ENCODE results near the gene CPT1B.

The CPT1B gene

DNA sequence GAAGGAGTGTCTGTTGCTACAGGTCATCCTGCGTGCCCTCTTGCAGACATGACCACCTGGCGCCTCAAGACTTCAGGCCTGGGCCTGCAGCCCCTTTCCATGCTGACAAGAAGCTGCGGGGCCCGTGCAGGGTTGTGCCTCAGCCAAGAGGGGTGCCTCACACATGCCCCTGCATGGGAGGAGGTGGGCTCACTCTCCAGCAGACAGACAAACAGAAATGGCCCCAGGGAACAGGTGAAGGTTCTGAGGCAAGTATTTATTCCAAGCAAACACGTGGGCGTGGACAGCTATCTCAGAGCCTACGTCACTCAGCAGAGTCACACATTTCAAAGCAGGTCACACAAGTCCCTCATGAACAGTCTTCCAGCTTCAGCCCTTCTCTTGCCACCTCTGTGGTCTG is 9.6 kb downstream of the CPT1B start:
- no peak for DNase-seq

DNA sequence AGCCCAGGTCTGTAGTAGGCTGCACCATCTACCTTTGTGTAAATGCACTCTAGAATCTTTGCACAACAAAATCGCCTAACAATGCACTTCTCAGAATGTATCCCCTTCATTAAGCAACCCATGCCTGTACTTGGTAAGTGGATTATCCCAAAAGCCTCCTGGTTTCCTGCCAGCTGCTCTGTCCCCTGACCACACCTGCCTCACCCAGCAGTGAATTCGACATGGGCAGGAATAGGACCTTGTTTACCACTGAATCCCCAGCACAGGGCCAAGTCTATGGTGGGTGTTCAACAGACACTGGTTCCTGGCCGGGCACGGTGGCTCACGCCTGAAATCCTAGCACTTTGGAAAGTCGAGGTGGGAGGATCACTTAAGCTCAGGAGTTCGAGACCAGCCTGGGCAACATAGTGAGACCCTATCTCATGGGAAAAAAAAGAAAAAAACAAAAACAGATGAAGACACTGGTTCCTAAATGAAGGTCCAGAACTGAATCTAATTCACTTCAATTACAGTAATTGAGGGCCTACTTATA is 10.4 kb downstream of the CPT1B start:
- no peak for DNase-seq

DNA sequence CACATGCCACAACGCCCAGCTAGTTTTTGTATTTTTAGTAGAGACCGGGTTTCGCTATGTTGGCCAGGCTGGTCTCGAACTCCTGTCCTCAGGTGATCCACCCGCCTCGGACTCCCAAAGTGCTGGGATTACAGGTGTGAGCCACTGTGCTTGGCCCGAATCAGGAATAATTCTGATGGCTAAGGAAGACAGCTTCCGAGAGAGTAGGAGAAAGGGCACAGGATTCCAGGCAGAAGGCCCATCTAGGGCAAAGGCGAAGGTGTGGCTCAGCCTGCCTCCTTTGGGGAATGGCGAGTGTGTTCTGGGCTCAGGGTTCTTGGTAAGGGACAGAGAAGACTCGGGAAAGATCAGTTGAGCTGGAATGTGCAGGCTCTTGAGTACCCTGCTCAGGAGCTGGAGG is 13.9 kb downstream of the CPT1B start:
- DNase-seq = no peak

DNA sequence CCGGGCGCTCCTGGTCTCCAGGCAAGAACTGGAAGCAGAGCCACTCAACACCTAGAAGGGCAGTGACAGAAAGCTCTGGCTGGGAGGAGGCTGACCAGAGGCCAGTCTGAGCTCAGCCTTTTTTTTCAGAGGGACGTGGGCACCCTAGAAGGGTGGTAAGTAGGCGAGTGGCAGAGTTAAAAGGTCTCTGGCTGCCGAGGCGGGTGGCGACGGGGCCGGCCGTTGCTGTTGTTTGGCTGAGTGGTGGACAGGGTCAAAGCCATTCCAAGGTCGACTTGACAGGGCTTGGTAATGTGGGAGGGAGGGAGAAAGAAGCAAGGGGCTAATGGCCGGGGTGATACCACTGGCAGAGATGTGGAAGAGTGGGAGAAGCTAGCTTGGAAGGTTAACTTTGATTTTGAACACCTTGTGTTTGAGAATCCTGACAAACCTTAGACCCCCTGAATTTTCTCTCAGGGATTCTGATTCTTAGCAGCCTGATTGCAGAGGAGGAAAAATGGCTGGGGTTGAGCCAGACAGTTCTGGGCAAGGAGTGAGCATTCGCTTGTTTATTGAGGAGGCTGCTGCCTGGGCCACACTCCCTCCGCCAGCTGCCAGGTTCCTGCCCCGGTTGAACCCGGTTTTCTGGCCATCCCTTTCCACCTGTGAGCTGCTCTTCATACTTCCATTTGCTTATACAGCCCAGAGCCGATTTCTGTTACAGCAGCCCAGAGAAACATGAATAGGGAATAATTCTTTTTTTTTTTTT is 14.6 kb downstream of the CPT1B start:
- DNase-seq = no peak

DNA sequence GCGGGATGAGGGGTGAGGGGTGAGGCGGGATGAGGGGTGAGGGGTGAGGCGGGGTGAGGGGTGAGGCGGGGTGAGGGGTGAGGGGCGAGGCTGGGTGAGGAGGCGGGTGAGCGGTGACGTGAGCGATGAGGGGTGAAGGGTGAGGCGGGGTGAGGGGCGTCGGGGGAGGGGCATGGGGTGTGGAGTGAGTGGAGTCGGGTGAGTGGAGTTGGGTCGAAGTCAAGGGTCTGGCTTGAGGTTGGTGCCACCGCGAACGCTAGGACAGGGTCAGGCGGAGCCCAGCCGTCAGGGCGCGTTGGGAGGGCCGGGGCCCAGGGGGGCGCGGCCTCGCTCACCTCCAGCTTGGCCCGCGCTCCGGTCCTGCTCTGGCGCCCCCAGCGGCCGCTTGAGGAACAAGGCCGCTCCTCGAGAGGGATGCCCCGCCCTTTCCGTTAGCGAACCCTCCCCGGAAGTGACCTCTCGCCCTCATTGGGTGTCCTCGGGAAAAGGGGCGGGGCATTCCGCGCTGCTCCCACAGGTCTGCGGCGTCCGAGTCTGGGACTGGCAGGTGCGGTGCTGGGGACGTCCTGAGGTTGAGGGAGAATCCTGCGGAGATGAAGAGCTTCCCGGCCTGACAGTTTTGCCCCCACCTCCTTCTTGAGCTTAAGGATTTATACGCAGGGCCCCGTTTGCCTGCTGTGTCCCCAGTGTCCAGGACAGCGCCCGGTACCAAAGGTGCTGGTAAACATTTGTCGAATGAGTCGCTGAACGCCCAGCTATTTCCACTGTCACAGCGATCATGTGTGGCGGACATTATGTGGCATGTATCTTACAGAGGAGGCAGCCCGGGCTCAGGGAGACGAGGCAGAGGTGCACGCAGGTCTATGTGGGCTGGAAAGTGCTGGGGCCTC is 15.5 kb downstream of the CPT1B start, which contains the start of gene SYCE3:
SYCE3 (minus strand) TSS at position 397 of the 890 bp plus-strand sequence. CDS start 6,514 bp downstream, outside the sequence.
- DNase-seq = peak; percentile 94

DNA sequence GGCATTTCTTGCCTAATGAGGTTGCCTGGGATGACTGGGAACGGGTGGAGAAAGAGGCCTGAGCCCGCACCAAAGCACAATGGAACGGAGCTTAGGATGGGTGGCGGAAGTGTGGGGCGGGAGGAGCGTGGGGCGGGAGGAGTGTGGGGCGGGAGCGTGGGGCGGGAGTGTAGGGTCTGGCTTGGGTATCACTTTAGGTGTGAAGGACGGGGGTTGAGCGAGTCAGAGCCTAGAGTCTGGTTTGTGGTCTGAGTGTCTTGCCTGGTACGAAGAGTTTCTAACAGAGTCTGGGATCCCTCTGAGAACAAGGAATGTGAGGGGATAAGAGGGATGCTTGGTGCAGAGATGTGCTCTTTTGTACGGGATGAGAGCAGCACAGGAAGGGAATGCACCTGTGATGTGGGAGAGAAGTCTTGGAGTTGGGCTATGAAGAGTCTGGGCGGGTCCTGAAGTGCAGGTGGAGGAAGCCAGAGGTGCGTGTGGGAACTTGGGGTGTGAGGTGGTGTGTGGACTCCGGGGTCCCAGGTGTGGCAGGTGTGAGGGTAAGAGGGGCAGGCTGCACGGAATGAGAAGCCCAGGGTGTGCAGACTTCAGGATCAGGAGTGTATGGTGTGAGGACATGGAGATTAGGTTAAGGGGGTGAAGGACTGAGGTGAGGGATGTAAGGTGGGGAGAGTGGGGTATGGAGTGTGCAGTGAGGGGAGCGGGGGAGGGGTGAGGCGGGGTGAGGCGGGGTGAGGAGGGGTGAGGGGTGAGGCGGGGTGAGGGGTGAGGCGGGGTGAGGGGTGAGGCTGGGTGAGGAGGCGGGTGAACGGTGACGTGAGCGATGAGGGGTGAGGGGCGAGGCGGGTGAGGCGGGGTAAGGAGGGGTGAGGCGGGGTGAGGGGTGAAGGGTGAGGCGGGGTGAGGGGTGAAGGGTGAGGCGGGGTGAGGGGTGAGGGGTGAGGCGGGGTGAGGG is 16.5 kb downstream of the CPT1B start:
- no peak for DNase-seq

DNA sequence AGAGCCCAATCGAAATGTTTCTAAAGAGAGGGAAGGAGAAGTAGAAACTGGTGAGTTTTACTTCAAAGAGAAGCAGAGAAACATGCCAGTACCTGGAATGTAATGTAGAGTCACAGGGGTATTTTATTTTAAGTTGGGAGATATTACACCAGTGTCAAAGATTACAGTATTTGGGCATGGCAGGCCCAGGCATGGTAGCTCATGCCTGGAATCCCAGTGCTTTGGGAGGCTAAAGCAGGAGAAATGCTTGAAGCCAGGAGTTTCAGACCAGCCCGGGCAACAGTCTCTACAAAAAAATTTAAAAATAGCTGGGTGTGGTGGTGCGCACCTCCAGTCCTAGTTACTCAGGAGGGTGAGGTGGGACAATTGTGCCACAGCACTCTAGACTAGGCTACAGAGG is 18.2 kb downstream of the CPT1B start:
- DNase-seq = no peak

DNA sequence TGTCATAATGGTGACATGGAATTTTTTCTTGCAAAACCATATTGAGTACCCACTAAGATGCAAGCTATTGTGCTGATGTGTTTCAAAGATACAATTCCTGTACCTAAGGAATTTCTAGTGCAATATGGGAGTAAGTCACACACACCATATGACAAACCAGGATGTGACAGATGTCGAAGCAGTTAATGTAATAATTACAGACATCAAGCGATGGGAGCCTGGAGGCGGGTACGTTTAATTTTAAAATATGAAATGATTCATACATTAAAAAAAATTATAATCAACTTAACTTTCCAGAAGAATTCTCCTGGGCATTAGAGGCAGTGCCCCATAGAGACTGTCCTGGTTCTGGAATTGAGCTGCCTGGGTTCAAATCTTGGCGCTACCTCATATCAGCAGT is 21.5 kb downstream of the CPT1B start:
- DNase-seq = no peak

DNA sequence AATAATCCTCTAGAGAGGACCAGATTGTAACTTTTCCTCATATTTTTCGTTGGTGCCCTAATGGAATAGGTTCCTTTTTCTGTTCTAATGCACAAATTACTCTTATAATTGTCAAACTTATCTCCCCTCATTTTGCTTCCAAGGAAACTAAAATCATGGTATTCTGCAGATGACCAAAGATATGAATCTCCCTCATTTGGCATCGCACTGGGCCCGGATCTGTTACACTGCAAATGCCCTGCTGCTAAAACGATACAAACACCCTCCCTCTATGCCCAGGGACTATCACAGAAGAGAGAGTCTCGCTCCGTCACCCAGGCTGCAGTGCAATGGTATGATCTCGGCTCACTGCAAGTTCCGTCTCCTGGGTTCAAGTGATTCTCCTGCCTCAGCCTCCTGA is 24.9 kb downstream of the CPT1B start:
- DNase-seq = no peak

DNA sequence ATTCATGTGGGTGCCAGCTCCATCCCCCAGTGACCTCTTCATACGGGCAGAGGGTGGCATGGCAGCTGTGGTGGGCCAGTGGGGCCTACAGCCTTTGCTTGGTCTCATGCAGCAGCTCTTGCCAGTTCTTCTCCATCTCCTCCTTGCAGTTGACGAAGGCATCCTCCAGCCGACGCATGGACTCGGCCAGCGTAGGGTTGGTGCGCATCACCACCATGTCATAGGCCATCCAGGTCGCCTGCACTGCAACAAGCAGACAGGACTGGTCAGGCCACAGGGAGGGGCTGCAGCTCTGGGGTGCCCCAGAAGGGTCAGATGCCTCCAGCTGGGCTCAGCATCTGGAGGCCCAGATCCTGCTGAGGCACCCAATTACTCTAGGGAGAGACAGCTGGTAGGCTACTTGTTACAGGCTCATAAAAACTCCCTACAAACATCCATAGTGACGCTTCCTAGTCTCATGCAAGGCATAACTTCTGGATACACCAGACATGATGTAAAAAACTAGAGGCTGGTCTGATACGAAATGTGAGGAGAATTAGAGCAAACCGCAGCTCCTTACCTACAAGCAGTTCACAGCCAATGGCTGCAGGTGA is 27.0 kb downstream of the CPT1B start:
- DNase-seq = no peak

DNA sequence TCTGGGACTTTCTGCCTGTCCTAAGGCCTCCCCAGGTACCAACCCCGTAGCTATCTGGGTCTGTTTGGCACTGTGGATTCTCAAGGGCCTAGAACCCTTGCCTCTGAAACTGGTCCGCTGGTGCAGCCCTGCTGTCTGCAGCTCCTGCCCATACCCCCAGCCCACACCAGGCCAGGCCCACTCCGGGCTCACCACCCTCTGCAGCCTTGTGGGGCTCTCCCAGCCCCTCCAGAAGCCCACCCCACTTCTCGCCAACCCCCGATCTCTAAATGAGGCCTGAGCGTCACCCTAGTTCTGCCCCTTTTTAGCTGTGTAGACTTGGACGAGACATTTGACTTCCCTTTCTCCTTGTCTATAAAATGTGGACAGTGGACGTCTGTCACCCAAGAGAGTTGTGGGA is 27.8 kb downstream of the CPT1B start:
- DNase-seq = no peak

DNA sequence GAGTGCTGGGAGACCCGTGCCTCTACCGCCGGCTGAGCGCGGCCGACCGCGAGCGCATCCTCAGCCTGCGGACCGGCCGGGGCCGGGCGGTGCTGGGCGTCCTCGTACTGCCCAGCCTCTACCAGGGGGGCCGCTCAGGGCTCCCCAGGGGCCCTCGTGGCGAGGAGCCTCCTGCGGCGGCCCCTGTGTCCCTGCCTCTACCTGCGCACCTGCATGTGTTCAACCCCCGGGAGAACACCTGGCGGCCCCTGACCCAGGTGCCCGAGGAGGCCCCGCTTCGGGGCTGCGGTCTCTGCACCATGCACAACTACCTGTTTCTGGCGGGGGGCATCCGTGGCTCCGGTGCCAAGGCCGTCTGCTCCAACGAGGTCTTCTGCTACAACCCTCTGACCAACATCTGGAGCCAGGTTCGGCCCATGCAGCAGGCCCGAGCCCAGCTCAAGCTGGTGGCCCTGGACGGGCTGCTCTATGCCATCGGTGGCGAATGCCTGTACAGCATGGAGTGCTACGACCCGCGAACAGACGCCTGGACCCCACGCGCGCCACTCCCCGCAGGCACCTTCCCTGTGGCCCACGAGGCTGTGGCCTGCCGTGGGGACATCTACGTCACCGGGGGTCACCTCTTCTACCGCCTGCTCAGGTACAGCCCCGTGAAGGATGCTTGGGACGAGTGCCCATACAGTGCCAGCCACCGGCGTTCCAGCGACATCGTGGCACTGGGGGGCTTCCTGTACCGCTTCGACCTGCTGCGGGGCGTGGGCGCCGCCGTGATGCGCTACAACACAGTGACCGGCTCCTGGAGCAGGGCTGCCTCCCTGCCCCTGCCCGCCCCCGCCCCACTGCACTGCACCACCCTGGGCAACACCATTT is 29.1 kb downstream of the CPT1B start:
- DNase-seq = no peak

DNA sequence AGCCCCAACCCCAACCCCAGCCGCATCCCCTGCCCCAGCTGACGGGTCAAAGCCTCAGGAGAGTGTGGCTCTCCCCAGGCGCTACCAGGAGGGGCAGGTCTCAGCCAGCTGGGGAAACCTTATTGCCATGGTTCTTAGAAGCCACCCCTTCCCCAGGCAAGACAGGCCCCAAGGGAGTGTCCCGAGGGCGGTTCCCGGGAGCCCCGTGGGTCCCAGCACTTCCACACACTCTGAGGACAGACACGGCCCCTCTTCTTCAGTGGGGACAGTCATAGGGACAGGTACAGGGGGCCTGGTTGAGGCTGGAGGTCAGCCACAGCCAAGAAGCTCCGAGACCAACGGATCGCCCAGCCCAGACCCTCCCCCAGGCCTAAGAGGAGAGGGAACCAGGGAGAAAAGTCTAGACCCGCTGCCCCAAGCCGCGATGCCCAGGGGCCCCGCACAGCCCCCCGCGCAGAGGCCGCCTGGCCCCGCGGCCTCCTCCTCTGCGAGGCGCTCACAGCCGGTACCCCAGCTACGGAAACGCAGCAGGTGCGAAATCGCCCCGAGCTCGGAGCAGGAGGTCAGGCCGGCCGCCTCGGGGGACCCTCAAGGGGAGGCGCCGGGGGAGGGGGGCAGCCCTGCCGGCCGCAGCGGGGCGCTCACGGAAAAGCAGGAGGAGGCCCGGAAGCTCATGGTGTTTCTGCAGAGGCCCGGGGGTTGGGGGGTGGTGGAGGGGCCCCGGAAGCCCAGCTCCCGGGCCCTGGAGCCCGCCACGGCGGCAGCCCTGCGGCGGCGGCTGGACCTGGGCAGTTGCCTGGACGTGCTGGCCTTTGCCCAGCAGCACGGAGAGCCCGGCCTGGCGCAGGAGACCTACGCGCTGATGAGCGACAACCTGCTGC is 29.9 kb downstream of the CPT1B start:
- DNase-seq = peak; percentile 50

DNA sequence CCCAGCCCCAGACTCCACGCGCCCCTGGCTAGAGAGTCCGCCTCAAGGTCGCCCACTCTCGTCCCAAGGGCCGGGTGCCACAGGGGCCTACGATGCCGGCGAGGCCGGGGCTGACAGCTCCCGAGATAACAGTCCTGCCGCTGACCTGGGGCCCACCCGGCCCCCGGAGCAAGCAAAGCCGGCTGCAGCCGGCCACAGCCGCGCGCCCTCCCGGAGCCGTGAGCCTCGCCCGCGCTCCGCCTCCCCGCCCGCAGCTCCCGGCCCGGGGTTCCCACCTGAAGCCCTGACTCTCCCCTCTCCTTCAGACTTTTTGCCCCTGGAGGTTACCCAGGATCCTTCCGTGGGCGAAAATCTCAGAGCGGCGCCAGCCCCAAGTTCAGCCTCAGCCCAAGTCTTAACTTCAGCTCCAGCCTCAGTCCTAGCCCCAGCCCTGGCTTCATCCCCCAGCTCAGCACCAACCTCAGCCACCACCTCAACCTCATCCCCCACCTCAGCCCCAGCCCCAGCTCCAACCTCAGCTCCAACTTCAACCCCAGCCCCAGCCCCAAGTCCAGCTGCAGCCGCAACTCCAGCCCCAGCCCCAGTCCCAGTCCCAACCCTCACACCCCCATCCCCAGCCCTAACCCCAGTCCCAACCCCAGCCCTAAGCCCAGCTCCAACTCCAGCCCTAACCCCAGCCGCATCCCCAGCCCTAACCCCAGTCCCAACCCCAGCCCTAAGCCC is 30.8 kb downstream of the CPT1B start:
- DNase-seq = no peak

DNA sequence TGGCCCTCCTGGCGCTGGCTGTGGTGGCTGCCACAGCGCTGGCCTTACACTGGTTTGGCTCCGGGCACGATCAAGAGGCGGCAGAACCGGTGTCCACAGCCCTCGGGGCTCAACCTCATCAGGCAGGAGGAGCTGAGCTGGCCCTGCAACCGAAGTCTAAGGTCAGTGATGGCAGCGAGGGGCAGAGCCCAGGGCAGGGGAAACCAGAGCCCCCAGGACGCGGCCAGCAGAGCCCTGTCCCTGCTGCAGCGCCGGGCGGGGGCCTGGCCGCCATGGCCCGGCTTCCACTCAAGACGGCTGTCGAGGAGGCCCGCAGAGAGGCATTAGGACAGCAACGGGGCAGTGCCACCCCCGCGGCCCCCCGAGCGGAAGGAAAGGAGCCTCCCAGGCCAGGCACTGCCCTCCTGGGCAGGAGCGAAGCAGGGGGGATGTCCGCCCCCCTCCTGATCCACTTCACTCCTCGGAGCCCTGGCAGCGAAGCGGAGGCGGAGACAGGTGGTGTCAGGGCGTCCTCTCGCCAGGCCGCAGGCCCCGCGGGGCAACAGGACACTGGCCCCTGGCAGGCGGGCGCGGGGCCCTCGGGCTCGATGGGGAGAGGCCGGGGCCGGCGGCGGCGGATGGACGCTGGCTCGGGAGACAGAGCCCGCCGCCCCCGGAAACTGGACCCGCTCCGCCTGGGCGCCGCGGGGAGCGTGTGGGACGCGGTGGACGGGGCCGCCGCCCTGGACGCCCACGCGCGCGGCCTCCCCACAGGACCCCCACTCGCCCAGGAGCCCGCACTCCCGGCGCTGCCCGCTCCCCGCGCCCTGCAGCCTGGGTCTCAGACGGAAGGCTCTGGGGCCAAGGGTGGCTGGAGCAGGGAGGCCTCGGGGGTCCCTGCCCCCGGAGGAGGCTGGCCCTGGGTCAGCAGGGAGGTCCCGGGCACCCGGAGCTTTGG is 31.6 kb downstream of the CPT1B start:
- DNase-seq = no peak

DNA sequence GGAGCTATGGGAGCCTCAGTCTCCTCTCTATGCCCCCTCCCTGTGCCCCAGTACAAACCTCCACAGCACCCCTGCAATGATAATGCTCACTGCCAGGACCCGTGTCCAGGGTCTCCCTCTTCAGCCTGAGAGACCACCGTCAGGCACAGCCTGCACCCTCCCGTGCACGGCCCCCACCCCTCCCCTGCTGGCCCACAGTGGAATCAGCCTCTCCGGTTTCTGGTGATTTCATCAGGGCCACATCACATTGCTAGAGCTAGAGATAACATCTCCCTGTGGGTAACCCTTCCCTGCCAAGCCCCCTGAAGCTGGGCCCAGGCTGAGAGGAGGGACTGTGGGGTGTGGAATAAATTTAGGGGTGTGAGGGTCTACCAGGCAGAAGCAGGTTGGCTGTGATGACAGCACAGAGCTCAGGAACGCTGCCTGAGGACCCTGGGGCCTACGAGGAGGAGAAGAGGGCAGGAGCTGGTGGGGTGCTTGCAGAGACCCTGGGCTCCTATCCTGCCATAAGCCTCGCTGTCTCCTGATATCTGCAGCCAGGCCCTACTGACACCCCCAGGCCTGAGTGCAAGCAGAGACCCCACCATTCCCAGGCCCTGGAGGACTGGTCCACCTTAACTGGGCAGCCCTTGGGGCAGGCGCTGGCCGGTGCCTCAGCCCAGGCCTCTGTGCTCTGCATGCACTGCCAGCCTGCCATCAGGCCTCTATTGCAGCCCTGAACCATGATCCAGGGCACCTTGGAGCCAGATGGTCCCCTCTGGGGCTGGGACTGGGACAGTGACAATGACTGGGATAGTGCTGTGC is 32.5 kb downstream of the CPT1B start, which contains the start of gene KLHDC7B:
KLHDC7B (plus strand) TSS at position 378 of the 804 bp plus-strand sequence; CDS start at position 723, 345 bp downstream.
- peak; percentile 21 for DNase-seq

DNA sequence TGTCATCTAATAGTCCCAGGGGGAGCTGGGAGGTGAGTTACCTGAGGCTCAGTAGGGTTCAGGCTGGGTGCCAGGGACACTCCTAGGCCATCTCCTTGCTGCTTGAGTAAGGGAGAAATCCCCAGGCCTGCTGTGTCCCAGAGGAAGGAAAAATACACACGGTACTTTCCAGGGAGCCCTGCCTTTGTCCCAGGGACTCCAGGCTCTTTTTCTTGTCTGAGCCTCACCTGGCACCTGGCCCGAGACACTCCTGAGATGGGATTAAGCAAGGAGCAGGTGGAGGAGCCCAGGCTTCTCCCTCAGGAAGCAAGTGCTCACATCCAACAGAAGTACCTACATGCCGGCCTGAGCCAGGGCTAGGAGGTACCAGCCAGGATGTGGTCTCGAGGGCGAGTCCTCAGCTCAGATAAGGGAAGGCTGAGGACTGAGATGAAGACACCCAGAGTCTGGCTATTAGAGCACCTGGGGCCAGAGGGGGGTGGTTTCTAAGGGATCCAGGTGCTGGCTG is 33.4 kb downstream of the CPT1B start:
- no peak for DNase-seq

All from stimulated activated naive CD4-positive, alpha-beta T cell treated with Interleukin-2 at 50 U/mL for 16 hours (primary cell).